GM19372 (cell line): ENCODE results near the gene NME7.

Source experiments
- ATAC-seq: cut with Tn5 transposase; IDR thresholded peaks from one replicate; pipeline ENCODE4 v1.9.1; 2021; ENCODE audit warnings: mild to moderate bottlenecking, low read depth, moderate library complexity; ENCODE audit not compliant: unreplicated experiment

Gene NME7

GRCh38 chr1:169111472-169111871 is 256.1 kb downstream of the NME7 start:
- ATAC-seq = no peak

DNA sequence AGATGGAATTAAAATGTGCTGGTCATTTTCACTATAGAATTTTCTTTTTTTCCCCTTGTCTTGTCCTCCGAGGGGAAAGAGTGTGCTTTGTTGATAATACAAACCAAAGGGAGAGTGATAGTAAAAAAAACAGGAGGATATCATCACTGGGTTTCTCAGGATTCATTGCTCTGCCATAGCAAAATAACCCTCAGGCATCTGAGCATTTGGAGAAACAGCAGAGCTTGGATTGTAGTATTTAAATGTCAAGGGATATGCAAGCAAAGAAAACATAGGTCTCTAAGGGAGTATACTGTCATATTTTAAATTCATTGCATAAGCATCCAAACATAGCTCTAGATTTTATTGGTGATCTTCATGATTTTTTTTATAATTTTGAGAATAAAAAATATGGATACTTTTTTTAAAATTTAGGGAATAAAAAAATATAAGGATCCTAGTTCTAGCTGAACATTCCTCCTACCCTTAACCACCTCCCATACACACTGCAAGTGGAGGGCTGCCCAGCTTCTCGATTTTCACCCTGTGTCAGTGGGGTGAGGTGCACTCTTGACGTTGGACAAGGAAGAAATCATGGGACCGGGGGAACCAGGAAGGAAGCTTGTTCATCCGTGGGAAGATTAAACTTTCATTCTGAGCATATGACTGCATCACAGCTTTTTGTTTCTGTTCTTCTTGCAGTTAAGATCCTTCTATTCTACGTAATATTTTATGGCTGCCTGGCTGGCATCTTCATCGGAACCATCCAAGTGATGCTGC is 256.7 kb downstream of the NME7 start:
- no peak for ATAC-seq

DNA sequence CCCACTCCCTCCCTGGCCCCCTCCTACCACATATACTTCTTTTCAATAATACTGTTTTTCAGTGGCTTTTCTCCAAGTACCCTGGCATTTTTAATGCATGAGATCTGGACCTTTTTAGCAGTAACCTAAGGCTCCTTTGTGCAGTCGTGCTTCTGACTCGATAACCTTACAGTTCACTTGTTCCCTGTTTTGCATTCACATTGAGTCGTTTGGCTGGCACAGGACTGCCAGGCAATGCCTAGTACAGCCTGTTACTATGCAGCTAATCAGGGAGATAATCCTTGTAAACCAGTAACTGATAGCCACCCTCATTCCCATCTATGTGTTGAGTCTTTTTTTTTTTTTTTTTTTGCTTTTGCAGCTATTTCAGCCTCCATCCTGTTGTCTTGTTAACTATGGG is 257.4 kb downstream of the NME7 start:
- ATAC-seq = no peak

DNA sequence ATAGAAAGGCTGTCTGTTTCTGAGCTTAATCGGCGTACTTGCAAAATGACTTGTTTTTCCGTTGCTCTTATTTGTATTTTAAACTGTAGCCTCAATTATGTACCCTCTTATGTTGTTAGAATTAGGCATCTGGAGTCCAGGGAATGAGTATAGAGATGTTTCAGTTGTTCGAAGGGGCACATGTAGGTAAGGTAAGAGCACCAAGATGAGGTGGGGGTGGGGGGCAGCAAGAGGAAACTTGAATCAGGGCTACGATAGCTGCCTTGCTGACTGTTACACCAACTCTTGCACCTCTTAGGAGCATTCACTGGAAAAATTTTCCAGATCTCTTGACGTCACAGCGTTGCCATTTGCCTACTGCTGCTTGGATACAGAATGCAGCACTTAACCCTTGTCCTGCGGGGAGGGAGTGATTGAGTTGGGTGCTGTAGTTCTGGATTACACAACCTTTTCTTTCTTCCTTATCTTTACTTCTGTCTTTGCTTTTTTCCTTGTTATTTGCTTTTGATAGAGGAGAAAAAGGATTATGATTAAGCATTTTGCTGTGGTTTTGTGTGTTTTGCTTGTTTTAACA is 257.9 kb downstream of the NME7 start:
- ATAC-seq = no peak

DNA sequence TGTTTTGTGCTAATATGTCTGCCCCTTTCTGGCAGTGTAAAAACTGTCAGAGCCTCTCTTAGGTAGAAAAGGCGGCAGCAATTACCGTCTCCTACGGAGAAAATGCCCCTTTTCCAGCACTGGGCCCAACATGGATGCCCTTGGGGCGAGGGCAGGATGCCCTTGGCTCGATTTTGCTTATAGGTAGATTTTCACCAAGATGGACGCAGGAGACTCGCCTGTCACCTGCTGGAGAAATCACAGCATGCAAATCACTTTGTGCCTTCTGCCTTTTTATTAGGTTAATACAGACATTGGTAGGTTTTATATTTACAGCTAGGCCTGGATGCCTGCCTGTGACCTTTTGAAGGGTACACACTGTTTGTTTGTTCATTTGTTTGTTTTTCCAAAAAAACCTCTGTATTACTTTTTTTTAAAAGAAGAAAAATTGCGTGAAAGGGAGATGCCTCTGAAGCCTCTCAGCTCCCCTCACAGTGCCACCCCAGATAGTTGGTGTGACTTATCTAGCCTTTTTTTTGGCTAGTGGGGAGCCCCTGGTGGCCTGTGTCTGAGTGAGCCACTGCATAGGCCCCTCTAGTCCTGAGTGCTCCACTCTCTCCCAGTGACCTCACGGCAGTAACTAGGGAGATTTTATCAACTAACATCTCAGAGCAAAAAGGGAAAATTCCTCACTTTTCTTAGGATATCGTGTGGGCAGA is 258.6 kb downstream of the NME7 start:
- no peak for ATAC-seq

DNA sequence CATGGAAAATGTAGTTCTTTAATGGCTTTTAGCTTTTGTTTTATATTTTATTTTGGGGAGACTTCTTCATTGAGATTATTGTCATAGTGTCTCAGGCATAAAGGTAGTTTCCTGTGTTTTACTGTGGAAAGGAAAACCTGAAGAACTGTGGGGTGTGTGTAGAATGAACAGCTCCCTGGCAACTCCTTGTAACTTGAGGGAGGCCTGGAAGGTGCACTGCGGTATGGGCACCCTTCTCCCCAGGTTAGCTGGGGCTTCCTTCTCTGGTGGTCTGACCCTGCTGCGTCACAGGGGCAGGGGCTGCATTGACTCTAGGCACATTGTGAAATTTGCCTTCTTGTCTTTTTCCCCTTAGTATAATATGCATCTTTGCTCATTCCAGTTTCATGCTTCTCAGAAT is 259.4 kb downstream of the NME7 start:
- no peak for ATAC-seq

- no peak for ATAC-seq
Observed at GRCh38 chr1:169107603-169108208, 259.9 kb downstream of the NME7 start.

DNA sequence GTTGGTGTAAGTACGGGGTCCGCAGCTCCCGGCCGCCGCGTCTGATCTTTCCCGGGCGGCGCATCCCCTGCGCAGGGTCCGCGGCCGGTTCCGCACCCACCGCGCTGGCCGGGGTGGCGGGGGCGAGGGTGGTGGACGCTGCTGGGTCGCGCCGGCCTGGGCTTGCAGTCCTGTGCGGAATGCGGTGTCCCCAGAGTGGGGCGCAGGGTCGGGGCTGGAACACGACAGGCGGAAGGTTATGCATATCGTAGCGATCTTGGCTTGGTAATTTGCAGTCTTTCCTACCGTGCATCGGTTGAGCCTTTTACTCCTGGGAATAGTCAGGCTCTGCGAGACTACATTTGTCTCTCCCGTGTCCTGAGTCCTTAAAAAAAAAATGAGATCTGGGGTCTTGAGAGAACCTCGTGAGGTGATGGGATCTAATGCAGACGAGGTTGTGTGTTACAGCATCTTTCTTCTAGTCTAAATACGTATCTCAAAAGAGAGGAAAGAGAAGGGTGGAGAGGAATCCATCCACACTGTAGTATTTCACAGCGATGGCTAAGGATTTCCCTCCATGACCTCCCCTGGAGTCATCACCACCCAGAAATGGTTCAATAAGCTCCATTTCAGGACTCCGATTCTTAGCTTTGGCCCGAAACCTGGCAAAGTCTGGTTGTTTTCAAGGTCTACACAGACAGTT is 260.5 kb downstream of the NME7 start:
- no peak for ATAC-seq

GRCh38 chr1:169106095-169106920 is 261.3 kb downstream of the NME7 start, which contains the start of gene ATP1B1:
Gene ATP1B1, plus strand, starts transcription at chr1:169106690. Its CDS starts 140 bp downstream, at chr1:169106830.
- ATAC-seq = peak; percentile 80

GRCh38 chr1:169105434-169106094 is 262.0 kb downstream of the NME7 start:
- ATAC-seq = peak; percentile 30

DNA sequence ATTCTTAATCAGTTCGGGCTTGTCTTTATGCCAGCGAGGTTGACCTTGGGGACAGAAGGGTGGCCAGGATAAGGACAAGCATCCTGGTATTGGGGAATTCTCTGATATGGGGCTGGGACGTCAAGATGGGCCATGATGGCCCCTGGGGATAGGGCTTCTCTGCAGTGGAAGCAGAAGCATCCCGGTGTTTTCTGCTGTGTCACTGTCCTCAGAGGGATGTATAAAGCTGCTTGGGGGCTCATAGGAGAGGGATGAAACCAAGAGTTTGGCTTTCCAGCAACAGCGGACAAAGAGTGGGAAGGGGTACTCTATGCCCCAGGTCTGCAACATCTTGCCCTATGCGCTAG is 262.5 kb downstream of the NME7 start:
- ATAC-seq = no peak

DNA sequence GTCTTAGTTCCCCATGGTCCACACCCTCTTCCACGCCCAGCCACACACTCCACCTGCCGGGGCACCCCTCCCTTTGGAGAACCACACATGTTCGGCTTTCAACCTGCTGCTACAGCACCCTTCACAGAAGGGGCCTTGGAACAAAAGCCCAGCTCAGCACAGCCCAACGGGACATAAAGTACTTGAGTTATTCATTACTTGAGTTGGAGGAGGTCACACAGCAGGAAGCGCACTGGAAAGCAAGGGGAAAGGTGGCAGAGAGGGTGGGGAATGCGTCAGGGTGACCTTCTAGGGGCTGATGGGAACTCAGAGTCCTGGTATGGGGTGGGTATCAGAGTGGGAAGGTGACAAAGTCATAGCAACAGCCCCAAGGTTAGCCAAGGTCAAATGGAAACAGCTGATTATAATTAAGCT is 264.1 kb downstream of the NME7 start:
- ATAC-seq = no peak

- no peak for ATAC-seq
Observed at GRCh38 chr1:169103002-169103401, 264.6 kb downstream of the NME7 start.

DNA sequence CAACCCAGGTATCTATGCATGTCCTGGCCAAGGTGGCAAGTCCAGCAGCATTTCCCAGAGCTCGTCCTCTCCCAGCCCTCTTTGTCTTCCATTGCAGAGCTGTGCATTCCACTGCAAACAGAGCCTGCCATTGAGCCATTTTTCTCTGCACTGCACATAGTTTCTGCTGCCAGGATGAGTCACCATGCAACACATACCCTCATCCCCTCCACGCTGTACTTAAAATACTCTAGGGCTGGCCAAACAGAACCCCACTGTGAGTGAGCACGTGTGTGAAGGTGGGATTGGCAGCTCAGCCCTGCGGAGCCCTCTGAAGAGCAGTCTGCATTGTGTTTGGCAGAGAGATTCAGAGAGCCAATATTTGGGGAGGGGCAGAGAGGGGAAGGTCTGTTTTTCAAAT is 265.0 kb downstream of the NME7 start:
- ATAC-seq = no peak

- ATAC-seq = no peak
Observed at GRCh38 chr1:169100651-169101088, 266.9 kb downstream of the NME7 start.

DNA sequence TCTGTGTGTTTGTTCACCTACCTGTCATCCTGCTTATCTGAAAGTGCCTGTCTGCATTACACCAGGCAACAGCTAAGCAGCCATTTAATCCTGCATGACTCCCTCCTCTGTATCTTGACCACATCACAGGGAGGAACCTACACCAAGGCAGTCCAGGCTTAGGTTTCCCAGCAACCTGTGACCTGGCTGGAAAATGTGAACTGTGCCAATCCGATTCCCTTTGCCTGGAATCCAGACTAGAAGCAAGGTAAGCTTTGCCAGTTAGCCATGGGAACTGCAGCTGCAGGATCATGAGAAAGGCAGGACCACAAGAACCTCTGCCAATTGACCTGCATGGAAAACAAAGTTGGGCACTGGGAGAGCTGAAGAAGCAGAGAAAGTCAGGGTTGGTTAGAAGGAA is 267.4 kb downstream of the NME7 start:
- no peak for ATAC-seq

DNA sequence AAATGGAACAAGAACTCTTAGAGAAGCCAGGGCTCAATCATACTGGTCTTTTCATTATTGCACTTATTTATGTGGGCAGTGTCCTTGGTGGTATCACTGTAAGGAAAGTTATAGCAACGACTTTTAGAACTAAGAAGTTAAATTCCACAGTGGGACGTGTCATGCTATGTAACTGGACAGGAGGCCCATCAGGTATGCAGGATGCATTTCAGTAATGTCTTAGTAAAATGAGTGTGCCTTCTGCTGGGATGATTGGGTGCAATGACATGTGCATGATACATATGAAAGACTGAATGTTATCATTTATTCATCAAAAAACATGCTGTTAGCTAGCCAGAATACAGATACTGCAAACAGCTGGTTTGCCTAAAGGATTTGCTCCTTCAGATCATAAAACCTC is 268.0 kb downstream of the NME7 start:
- no peak for ATAC-seq

DNA sequence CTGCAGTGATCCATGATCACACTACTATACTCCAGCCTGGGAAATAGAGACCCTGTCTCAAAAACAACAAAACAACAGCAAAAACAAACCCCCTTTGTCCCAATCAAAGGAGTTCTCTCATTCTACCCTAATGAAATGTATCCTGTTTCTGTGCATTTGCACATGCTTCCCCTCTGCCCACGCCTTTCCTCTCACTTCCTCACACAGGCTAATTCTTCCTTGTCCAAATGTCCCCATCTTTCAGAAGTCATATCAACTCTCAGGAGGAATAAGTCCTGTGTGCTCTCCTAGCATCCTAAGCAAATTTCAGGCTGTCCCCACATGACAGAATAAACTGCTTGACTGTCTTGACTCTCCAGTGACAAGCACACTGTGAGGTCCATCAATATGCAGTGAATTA is 269.2 kb downstream of the NME7 start:
- no peak for ATAC-seq

- no peak for ATAC-seq
Observed at GRCh38 chr1:169094897-169095569, 272.6 kb downstream of the NME7 start.
